Central memory CD4-positive, alpha-beta T cell (primary cell): ENCODE results near the gene PIM3.
A peak's percentile ranks its signal among the peaks of the same experiment; 100 is the strongest.

Experiments used
- DNase-seq: peaks from one replicate; pipeline ENCODE4 v3.0.0; 2022

Gene PIM3

DNA sequence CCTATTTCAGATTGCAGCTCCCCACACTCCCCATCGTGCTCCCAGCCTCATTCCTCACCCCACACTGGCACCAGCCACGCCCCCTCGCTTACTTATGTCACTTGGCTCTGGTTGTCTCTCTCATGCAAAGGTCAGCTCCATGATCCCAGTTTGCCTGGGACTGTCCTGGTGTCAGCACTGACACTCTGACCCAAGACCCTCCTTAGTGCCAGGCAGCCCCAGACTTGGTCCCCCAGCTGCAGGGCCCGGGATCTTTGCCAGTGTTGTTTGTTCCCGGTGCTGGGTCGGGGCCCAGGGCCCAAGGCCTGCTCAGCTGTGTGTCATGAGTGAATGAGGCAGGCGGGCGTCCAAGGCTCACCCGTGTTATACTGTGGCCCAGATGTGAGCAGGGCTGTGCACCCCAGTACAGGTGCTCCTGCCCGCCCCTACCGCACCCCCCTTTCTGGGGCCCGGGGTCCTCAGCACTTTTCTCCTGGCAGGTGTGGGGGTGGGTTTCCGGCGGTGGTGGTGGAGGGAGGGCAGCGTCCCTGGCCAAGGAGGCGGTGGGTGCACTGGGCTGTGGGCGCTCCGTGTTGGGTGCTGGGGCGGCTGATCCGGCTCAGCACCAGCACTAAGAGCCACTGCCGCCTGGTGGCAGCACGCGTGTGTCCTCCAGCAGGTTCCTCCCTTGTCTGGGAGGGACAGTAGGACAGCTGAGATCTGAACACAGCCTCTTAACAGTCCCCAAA, 32.5 kb downstream of the PIM3 start:
- peak; percentile 41 for DNase-seq

DNA sequence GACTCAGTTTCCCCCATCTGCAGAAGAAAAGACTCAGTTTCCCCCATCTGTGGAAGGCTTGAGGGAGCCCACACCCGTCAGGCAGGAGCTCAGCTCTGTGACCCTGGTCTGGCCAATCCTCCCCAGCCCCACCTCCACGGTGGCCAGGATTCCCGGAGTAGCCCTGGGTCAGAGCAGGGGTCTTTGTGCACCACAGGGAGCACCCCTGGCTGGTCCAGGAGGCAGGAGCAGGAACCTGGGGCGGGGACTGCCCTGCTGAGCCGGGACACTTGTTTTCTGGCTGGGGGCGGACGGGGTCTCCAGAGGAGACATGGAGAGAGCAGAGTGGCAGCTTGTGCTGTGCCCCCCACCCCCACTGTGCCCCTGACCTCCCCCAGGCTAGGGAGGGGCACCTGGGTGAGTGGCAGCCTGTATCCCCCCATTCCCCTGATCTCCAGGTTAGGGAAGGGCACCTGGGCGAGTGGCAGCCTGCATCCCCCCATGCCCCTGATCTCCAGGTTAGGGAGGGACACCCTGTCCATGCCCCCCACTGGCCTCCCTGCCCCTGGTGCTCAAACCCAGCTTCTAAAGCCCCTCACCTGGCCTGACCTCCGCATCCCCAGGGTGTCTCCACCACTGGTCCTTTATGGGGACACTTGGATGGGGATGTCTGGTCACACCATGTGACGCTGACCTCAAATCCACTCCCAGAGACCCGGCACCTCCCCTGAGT, 33.2 kb downstream of the PIM3 start:
- DNase-seq, result no peak

DNA sequence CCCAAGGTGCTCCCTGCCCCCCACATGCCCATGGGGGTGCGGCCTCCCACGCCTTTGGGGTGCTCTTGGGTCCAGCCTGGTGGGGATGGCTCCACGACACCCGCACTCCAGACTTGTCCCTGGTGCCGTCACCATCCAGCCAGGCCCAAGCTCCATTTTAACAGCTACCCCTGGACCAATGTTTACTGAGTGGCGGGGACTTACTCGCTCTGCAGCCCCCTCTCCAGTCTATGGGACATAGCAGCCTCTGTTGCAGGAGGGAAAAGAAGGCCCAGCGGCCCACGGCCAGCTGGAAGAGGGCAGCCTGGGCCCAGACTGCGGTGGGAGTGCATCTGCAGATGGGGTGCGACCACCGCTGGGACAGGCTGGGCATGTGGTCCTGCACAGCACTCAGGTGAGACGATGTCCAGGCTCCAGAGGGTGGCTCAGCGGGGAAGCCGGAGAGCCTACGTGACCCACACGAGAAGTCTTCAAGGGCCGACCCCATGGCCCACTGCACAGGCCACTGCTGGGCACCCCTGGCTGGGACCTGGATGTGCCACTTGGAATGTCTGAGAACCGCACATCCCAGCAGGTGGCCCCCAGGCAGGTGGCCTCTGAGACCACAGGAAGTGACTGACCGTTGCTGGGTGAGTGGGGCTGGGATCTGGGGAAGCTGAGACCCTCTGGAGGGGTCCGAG, 33.9 kb downstream of the PIM3 start:
- DNase-seq, result no peak

DNA sequence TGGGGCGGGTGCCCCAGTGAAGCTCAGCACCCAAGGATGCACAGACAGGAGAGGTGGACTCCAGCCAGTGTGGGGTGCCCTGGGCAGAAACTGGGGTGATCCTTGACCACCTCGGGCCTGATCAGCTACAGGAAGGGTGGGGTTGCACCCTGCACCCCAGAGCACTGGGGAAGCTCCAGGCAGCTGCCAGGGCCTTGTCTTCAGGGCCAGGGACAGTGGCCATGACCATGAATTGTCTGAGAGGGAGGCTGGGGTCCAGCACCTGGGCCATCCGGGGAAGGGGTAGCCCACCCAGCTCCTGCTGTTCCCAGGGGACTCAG, 34.4 kb downstream of the PIM3 start:
- DNase-seq, result no peak

DNA sequence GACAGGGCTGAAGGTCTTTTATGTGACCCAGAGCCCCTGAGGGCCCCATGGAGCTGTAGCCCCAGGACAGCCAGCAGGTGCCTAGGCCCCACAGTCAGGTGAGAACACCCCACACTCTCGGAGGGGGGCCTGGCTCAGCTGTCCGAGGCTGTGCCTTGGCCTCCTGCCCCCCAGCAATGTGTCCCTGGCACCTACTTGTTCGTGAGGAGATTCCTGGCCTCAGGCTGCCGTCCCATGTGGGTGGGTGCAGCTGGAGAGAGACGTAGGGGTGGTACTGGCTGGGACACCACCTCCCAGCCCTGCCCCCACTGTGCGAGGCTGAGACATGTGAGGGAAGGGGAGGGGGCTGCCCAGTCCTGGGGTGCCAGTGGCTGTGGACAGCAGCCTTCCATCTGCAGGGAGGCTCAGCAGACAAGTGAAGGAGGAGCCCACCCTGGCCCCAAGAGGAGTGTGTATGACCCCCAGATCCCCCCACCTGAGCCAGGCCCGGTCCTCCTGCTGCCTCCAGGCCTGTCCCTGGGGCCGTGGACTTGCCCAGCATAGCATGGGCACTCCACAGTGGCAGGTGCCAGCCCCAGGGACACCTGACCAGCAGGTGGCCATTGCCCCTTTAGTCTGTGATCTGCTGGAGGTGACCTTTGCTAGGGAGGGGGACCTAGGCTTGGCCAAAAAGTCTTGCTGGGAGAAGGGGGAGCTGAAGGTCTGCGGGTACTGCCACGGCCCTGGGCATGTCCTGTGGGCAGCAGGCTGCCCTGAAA, 35.0 kb downstream of the PIM3 start:
- no peak for DNase-seq

DNA sequence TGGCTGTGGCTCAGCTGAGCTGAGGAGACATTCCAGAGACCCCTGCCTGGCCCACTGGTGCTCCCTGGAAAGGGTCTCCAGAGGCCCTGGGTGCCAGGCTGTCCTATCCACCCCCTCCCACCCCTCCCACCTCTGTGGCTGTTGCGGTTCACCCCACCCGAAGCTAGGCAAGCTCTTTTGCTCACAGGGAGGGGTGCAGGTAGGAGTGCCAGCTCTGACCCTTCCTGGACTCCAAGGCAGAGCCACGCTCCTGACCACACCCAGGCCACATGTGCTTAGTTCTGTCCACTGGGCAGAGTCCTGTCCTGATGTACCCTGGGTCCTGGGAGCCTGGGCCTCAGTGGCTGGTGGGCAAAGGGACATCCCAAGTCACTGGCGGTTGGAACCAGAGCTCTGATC, 35.5 kb downstream of the PIM3 start:
- DNase-seq, result no peak

DNA sequence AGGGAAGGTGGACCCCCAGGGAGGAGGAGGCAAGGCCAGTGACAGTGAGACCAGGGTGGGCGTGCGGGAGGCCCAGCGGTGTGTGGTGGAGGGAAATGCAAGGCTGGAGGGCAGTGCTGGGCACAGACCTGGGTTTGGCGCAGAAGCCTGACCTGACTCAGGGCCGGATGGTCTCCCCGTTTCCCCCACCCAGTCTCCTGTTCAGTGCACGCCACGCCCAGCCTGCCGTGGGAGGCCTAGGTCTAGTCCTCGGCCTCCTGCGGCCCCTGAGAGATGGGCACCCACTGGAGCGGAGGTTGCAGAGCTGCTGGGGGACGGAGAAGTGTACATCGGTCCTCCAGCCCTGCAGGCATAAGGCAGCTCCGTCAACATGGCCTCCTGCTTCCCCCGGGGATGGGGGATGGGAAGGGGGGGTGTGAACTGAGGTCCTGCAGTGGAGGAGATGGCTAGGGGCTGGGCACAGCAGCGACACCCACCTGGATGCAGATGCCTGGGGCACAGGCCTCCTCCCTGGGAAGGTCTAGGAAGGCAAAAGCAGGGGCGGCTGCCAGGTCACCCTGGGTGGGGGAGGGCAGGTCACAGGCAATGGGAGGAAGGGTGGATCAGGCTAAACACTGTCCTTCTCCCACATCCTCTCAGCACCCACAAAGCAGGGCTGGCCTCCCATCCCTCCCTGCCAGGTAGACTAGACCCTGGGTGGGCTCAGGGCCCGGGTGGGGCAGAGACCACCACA, 36.1 kb downstream of the PIM3 start:
- no peak for DNase-seq

DNA sequence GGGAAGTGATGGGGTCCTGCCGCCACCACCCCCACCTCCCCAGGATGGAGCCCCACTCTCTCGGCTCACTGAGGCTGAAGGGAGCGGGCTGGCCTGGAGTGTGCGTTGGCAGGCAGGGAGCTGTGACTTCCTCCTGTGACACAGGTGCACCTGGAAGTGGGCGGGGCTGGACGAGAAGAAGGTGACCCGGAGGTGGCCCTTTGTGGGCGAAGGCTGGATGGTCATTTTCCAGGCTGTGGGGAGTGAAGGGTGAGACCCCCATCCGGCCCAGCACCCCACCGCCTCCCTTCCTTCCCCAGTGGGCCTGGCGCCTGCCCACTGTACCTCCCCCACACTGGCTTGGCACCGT, 36.7 kb downstream of the PIM3 start:
- no peak for DNase-seq

DNA sequence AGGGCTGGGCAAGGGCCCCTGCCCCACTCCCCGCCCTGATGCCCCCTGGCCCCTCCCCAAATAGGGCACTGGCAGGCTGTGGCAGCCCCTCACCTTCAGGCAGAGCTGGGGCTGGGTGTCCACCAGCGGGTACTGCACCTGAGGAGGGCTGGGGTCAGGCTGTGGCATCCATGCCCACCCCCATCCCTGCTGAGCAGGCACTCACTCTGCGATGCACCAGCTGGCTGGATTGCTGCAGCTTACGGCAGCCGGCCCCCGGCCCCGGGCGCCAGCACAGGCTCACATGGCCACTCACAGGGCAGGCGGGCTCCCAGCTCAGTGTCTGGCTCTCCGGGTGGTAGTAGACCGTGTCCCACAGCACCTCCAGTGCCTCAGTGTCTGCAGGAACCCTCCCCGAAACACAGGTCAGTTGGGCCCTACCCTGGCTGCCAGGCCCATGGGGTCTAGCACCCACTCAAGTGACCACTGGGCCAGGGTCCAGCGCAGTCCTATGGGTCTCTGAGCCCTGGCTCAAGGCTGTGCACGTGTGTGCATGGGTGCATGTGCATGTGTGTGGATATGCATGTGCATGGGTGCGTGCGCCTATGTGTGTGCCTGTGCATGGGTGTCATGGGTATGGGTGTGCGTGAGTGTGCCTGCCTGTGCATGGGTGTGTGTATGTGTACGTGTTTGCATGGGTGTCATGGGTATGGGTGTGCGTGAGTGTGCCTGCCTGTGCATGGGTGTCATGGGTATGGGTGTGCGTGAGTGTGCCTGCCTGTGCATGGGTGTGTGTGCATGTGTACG, 37.6 kb downstream of the PIM3 start:
- no peak for DNase-seq

DNA sequence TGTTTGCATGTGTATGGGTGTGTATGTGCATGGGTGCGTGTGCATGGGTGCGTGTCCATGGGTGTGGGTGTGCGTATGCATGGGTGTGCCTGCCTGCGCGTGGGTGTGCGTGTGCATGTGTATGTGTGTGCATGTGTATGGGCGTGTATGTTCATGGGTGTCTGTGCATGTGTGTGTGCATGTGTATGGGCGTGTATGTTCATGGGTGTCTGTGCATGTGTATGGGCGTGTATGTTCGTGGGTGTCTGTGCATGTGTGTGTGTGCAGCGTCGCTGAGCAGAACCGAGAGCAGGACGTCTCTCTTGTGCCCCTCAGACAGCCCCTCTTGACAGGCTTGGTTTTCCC, 38.1 kb downstream of the PIM3 start:
- DNase-seq, result no peak

DNA sequence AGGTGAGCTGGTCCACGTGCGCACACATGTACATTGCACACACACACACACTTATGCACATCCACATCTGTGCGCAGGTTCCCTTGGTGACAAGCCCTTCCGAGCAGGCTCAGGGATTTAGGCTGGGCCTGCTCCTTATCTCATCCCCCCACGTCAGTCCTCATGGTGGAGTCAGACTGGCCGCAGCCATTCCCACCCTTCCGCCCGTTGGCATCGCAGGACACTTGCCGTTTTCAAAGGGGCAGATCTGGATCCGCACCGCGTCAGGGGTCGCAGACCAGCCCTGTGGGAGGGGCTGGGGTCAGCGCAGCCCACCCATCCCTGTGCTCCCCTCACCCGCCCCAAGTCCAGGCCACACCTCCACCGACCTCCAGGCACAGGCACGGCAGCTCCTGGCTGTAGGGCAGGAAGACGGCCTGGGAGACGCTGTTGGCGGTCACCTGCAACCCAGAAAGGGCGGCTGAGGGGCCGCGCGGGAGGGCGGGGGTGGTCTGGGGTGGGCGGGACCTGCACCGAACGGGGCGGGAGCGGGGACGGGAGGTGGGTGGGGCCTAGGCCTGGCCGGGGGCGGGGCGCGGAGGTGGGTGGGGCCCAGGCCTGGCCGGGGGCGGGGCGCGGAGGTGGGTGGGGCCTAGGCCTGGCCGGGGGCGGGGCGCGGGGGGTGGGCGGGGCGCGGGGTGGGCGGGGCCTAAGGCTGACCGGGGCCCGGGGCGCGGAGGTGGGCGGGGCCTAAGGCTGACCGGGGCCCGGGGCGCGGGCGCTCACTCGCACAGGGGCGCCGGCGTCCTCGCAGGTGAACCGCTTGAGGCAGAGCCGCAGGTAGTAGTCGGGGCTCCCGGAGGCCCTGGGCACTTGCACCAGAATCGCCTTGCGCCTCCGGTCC, 38.7 kb downstream of the PIM3 start:
- no peak for DNase-seq

DNA sequence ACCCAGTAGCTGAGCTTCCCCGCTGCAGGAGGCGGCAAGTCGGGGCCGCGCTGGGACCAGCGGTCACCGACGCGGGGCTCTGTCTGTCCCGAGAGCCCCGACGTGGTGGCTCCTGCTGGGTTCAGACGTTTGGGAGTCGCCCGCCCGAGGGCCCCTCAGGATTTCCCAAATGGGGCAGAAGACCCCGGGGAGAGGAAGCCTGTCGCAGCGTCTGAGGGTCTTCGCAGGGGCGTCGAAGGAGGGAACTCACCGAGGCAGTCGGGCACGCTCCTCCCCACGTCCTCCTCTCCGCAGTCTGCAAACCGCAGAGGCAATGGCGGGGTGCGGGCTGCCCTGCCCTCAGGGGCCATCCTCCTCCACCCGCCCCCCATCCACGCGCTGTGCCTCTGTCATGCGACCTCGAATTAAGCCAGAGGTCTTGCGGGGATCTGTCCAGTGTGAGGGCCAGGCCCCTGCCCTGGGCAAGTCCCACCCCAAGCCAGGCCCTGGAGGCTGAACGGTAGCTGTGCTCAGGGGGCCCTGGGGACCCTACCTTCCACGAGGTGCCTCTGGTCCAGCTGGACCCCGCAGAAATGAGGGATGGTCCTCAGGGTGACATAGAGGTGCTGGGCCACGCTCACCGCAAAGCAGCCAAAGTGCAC, 39.5 kb downstream of the PIM3 start:
- DNase-seq, result no peak

DNA sequence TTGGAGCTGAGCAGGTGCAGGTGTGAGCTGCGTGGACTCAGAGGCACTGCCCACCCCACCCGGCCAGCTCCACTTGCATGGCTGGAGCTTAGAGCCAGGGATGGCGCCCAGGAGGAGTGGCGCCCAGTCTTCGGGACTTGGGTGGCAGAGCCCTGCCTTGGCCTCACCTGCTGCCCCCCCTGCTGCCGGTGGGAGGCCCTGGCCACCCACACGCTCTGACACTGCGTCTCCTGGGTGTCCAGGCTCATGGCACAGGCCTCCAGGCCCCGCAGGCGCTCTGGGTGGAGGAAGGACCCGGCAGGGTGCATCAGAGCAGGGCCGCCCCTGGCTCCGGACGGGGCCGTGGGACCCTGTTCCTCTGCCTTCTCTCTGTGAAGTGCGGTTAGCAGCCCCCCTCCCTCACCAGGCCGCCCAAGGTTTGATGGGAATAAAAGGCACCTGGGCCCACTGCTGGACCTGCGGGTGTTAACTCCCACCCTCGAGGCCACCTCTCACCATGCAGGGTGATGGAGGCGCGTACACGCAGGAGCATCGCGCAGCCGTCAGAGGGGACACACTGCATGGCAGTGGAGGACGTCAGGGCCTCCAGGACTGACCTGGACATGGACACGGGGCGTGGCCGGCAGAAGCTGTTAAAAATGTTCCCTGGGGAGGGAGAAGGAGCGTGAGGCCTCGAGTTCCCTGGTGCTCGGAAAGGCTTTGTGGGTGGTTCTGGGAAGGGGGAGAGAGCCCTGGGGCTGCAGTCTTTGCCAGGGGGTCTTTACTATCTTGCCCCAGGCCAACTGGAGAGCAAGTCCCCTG, 40.2 kb downstream of the PIM3 start:
- DNase-seq, result no peak

DNA sequence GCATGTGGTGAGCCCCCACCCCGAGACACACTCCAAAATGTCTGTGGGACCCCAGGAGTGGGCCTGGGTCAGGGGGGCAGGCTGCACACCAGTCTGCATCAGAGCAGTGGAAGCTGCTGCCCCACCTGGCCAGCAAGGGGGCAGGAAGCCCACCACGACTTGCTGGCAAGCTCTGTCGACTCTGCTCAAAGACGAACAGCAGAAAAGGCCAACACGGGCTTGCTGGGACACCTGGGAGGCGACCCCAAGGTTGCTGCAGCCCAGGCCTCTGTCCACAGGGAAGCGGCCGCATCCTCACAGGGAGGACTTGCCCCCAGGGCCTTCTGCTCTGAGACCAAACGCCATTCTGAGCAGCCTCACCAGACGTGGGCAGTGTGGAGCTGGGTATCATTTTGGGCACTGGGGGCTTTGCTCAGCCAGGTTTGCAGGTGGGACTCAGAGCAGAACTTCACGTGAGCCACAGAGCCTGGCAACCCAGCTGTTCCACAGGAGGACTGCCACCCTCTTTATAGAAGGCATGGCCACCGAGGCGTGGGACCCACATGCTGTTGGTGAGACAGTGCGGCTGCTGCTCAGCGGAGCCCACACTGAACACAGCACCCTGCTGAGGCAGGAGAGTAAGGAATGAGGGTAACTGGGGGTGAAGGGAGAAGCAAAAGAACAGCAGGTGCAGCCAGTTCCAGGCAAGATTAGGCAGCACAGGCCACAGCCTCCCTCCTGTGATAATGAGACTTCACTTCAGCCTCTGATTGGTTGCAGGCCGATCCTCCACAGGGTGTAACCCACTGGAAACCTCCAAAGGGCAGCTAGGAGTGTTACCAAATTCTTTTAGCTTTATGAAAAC, 41.0 kb downstream of the PIM3 start:
- no peak for DNase-seq

DNA sequence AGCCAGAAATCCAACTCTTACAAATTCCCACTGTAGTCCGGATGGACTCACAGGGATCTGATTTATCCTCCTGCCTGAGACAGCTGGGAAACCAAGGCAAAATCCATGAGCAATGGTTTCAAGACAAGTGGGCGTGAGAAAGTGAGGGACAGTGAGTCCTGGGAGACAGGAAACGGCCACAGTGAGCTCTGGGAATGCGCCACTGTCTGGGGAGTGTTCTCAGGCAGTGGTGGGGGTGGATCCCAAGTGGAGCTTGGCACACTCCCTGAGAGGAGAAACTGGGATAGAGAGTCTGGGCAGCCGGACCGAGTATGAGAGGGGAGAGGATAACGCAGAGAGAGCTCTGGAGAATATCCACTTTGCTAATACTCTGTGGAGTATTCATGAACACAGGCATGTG, 42.2 kb downstream of the PIM3 start:
- no peak for DNase-seq

DNA sequence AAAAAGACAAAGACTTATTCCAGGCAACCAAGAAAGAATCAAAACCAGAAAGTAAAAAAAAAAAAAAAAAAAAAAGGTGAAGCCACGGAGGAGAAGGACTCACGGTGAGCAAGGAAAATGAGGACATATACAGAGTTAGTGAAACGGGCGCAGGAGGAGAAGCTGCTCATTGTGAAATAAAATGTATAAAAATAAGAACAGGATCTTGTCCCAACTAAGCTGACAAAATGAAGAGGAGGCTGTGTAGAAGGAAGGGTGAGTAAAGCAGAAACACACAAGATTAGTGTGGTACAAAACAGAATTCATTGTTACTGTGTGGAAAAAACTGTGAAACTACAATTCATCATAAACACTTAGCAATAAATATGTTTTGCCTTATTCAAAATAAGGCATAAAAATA, 44.3 kb downstream of the PIM3 start:
- no peak for DNase-seq

DNA sequence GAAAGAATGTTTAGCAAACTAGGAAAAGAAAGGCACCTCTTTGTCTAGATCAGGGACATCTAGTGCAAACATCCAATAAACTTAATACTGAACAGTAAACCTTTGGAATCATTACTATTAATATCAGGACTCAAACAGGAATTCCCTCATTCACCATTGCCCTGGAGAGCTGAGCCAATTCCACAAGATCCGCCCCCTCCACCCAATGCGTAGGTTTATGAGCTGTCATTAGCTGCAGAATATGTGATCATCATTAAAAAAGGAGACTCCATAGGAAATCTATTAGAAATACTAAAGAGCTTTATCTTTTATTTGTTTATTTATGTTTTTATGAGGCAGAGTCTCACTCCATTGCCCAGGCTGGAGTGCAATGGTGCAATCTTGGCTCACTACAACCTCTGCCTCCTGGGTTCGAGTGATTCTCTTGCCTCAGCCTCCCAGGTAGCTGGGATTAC, 46.5 kb downstream of the PIM3 start:
- DNase-seq, result no peak

DNA sequence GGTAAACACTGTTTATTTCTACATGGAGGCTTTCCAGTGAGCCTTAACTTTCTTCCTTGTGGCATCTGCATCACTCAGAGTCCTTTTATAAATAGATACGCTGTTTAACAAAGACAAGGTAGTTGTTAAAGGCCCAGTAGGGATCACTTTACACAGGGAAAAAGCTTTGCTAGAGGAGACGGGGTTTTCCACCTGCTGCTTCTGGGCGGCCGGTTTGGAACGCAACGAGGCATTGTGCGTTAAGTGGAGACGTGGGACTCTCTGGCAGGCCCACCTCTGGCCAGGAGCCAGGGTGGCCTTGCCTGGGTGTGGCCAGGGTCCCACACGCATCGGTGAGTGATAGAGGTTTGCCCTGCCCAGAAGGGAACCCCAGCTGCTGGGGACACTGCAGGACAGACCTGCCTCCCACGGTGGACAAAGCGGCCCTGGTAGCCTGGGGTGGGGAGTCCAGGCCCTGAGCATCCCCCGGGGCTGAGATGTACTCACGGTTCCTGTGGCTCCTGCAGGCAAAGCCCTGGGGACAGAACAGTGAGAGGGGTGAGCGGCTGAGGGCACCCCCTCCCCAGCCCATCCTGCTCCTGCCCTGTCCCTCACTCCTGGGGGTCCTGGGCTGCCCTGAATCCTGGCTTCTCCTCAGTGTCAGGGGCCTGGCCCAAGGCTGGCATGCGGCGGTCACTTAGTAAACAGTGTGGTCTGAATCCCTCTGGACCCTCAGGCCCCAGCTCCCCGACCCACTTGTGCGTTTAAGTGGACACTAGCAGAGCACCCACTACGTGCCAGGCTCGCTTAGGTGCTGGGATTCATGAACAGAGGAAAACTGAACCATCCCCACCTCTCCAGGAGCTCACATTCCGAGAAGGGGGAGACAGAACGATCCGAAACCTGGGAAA, 47.8 kb downstream of the PIM3 start:
- DNase-seq, result no peak
